Right cardiac atrium (tissue), 5 donors: Measurements from ENCODE around the gene PPL. TPM values are rescaled to one million over a fixed set of nuclear protein-coding genes. Genes with fewer than 3 reads are reported as not detected.
"Not testable (repeated sequence)": the region's sequence is repeated elsewhere in the genome, so short reads cannot be mapped to it uniquely, and the experiment has no call there.

Experiments
- ATAC-seq, 2 donors: fragments of 200-7000 bp; cut with Tn5 transposase; one replicate each; pipeline versions ENCODE4 v1.8.0 to v1.9.1; 2020; ENCODE audit warnings: moderate library complexity in 2 of 2, mild to moderate bottlenecking in 1 of 2
- DNase-seq, 3 donors: peaks; one replicate each; pipeline ENCODE4 v3.0.0-alpha.2; 2020
- H3K27ac ChIP-seq: one replicate; pipeline ENCODE4 v1.5.1; 2013; ENCODE audit warnings: mild to moderate bottlenecking, low read length, control low read depth, moderate library complexity
- H3K27me3 ChIP-seq: one replicate; pipeline ENCODE4 v1.6.1; 2013; ENCODE audit not compliant: control insufficient read depth, insufficient read depth
- H3K4me1 ChIP-seq: one replicate; pipeline ENCODE4 v1.6.1; 2013; ENCODE audit warnings: low read length; ENCODE audit not compliant: control insufficient read depth, insufficient read depth
- H3K4me3 ChIP-seq: one replicate; pipeline ENCODE4 v1.5.1; 2013; ENCODE audit warnings: low read length, control low read depth
- H3K9me3 ChIP-seq: one replicate; pipeline ENCODE4 v1.6.1; 2013; ENCODE audit warnings: low read length; ENCODE audit not compliant: control insufficient read depth
- WGBS: extraction: QIAGEN DNeasy Blood & Tissue Kit; methylation state at CpG from one replicate; pipeline ENCODE4 v1.1.7; 2013; 5-methylcytosine and 5-hydroxymethylcytosine counted together
- intact Hi-C, 4 donors: fragments of 100-400 bp; cut with DNase I; formaldehyde crosslinking; loops; one replicate each; pipeline versions ENCODE4 v1.11.0 to v1.14.0; 2022 to 2023
- polyA plus RNA-seq: library from polyadenylated mRNA; stranded (reverse); fragments of 200-250 nt; gene quantifications from one replicate; pipeline ENCODE4 v1.2.3, GENCODE V29; 2013
- total RNA-seq, 4 donors: library from RNA; stranded (reverse); fragmentation: NEBNext Ultra II Directional; extraction: Animal tissue kit (Norgen Biotek cat#: 25700); gene quantifications; one replicate each; pipeline ENCODE4 v1.2.1, GENCODE V29; 2021
- donor health status: healthy with polysubstance abuse.
- donor health status: DM: no; HTN: yes; CAD: no.
- donor health status: DM: no; HTN: no; CAD: no.
- donor health status: DM: no; HTN: yes; CAD: no; lungs with severe emphysema.
- donor health status: DM: yes; HTN: yes; CAD: no.

Gene PPL
- total and polyA plus RNA-seq, 5 donors: 3.9 to 19.1 (median 5.2) TPM

- not testable (repeated sequence) for H3K9me3 ChIP-seq, ATAC-seq, H3K27me3 ChIP-seq, H3K4me1 ChIP-seq, H3K27ac ChIP-seq, H3K4me3 ChIP-seq, DNase-seq
- 94% methylated on average over 4 of the region's 4 CpGs for WGBS
- intact Hi-C loops: loop anchor here in 1 of 4 donors (10.0 kb wide), 1 partner anchor 45 kb away; no protein-coding TSS in a partner anchor
Measured at GRCh38 chr16:4929619-4930018, 7.3 kb downstream of the PPL start.

- DNase-seq: peak in 1 of 3 donors; percentile 55
- WGBS: 83% methylated on average over 6 of the region's 6 CpGs
- ATAC-seq: peak; percentile 46 to 56
- no peaks in the 10 kb centered on the region for H3K27me3 ChIP-seq
- H3K9me3 ChIP-seq: no peaks in the 10 kb centered on the region
- no peak overlapping the region for H3K27ac ChIP-seq
- no peak overlapping the region for H3K4me3 ChIP-seq
- H3K4me1 ChIP-seq: no peaks in the 10 kb centered on the region
- intact Hi-C loops: no loop called here
Measured at GRCh38 chr16:4928227-4928626, 8.7 kb downstream of the PPL start.

- no peak overlapping the region for H3K27ac ChIP-seq
- intact Hi-C loops: no loop called here
- no peaks in the 10 kb centered on the region for H3K9me3 ChIP-seq
- DNase-seq (no peak), ATAC-seq (no peak)
- 72% methylated on average over 2 of the region's 2 CpGs for WGBS
- no peaks in the 10 kb centered on the region for H3K27me3 ChIP-seq
- no peaks in the 10 kb centered on the region for H3K4me1 ChIP-seq
- no peak overlapping the region for H3K4me3 ChIP-seq
Measured at GRCh38 chr16:4927661-4928060, 9.3 kb downstream of the PPL start.

GRCh38 chr16:4926928-4927327, 10.0 kb downstream of the PPL start:
- ATAC-seq: no peak
- 96% methylated on average over 2 of the region's 2 CpGs for WGBS

GRCh38 chr16:4925791-4926190, 11.2 kb downstream of the PPL start:
- Histone ChIP-seq H3K4me3 (no peak overlapping the region), H3K4me1 (no peaks in the 10 kb centered on the region), H3K27ac (no peak overlapping the region), H3K9me3 (no peaks in the 10 kb centered on the region), H3K27me3 (no peaks in the 10 kb centered on the region)
- intact Hi-C loops: no loop called here
- WGBS: 93% methylated on average over 5 of the region's 5 CpGs
- no peak for DNase-seq
- no peak for ATAC-seq

More at GRCh38 chr16:4926928-4927327, 10.0 kb downstream of the PPL start:
- H3K9me3 ChIP-seq: no peaks in the 10 kb centered on the region
- H3K27ac ChIP-seq: no peak overlapping the region
- intact Hi-C loops: no loop called here
- no peaks in the 10 kb centered on the region for H3K4me1 ChIP-seq
- H3K4me3 ChIP-seq: no peak overlapping the region
- H3K27me3 ChIP-seq: no peaks in the 10 kb centered on the region
- no peak for DNase-seq

- Histone ChIP-seq H3K27me3 (no peaks in the 10 kb centered on the region), H3K4me1 (no peaks in the 10 kb centered on the region), H3K9me3 (no peaks in the 10 kb centered on the region), H3K4me3 (no peak overlapping the region), H3K27ac (no peak overlapping the region)
- intact Hi-C loops: no loop called here
- DNase-seq (no peak), ATAC-seq (no peak)
- WGBS: 79% methylated on average over 5 of the region's 5 CpGs
Measured at GRCh38 chr16:4925293-4925607, 11.7 kb downstream of the PPL start.

- intact Hi-C loops: no loop called here
- 43% methylated on average over 12 of the region's 12 CpGs for WGBS
- H3K9me3 ChIP-seq: no peaks in the 10 kb centered on the region
- no peak overlapping the region for H3K27ac ChIP-seq
- peak; percentile 28 to 31 for ATAC-seq
- no peak for DNase-seq
- no peaks in the 10 kb centered on the region for H3K27me3 ChIP-seq
- H3K4me1 ChIP-seq: no peaks in the 10 kb centered on the region
- H3K4me3 ChIP-seq: no peak overlapping the region
Measured at GRCh38 chr16:4924593-4925292, 12.2 kb downstream of the PPL start.

- no peaks in the 10 kb centered on the region for H3K27me3 ChIP-seq
- DNase-seq: no peak
- H3K4me1 ChIP-seq: no peaks in the 10 kb centered on the region
- no peak overlapping the region for H3K27ac ChIP-seq
- no peak for ATAC-seq
- no peaks in the 10 kb centered on the region for H3K9me3 ChIP-seq
- WGBS: 77% methylated on average over 6 of the region's 6 CpGs
- no peak overlapping the region for H3K4me3 ChIP-seq
- intact Hi-C loops: no loop called here
Measured at GRCh38 chr16:4923853-4924252, 13.1 kb downstream of the PPL start.

- ATAC-seq: no peak
- no peak overlapping the region for H3K27ac ChIP-seq
- 77% methylated on average over 18 of the region's 18 CpGs for WGBS
Measured at GRCh38 chr16:4922721-4923342, 14.1 kb downstream of the PPL start.

GRCh38 chr16:4920826-4921225, 16.1 kb downstream of the PPL start:
- H3K4me3 ChIP-seq: no peak overlapping the region
- no peaks in the 10 kb centered on the region for H3K27me3 ChIP-seq
- H3K4me1 ChIP-seq: no peaks in the 10 kb centered on the region
- no peaks in the 10 kb centered on the region for H3K9me3 ChIP-seq
- H3K27ac ChIP-seq: no peak overlapping the region
- intact Hi-C loops: no loop called here
- 85% methylated on average over 5 of the region's 5 CpGs for WGBS
- ATAC-seq: no peak
- no peak for DNase-seq

More at GRCh38 chr16:4922721-4923342, 14.1 kb downstream of the PPL start:
- no peaks in the 10 kb centered on the region for H3K9me3 ChIP-seq
- H3K4me1 ChIP-seq: no peaks in the 10 kb centered on the region
- no peaks in the 10 kb centered on the region for H3K27me3 ChIP-seq
- DNase-seq: no peak
- intact Hi-C loops: no loop called here
- no peak overlapping the region for H3K4me3 ChIP-seq

- DNase-seq: no peak
- no peak for ATAC-seq
- H3K9me3 ChIP-seq: no peaks in the 10 kb centered on the region
- intact Hi-C loops: no loop called here
- no peaks in the 10 kb centered on the region for H3K27me3 ChIP-seq
- no peak overlapping the region for H3K4me3 ChIP-seq
- no peak overlapping the region for H3K27ac ChIP-seq
- no peaks in the 10 kb centered on the region for H3K4me1 ChIP-seq
- WGBS: 50% methylated on average over 13 of the region's 13 CpGs
Measured at GRCh38 chr16:4918781-4919251, 18.1 kb downstream of the PPL start.
